SH-SY5Y (cell line): ENCODE results near the gene FOXR2.

Experiments
- GATA2 ChIP-seq: IDR thresholded peaks from 2 replicates; pipeline ENCODE4 v1.6.1; 2011; ENCODE audit warnings: mild to moderate bottlenecking, low read depth, low read length
- GATA3 ChIP-seq: IDR thresholded peaks from 2 replicates; pipeline ENCODE4 v1.6.1; 2011; ENCODE audit warnings: low read depth, mild to moderate bottlenecking, low read length, moderate library complexity

DNA sequence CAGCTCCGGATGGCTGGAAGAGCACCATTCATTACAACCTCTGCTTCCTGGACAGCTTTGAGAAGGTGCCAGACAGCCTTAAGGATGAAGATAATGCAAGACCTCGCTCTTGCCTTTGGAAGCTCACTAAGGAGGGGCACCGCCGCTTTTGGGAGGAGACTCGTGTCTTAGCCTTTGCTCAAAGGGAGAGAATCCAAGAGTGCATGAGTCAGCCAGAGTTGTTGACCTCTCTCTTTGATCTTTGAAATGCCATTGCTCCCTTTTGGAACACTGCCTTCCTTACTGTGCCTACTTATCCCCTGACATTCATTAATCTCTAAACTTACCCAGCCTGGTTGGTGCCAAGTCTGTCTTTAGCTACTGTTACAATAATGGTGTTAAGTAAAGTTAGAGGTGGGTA, 1.2 kb downstream of the FOXR2 start:
- no peak for TF ChIP-seq GATA2
- no peak for TF ChIP-seq GATA3
